ENCODE measurements around the gene MUC5AC.
"Not testable (repeated sequence)": the region's sequence is repeated elsewhere in the genome, so short reads cannot be mapped to it uniquely, and the experiment has no call there.

MUC5AC gene

GRCh38 chr11:1234771-1235305 lies 77.1 kb downstream of the MUC5AC start:
- DNase-seq (ENCODE audit: low read depth in 2 of 2) = no peak

- no peak for DNase-seq (ENCODE audit: low read depth in 2 of 2)
These were observed 77.7 kb downstream of the MUC5AC start for GRCh38 chr11:1235306-1235900.

- no peak for DNase-seq (ENCODE audit: low read depth in 2 of 2)
These were observed 78.2 kb downstream of the MUC5AC start for GRCh38 chr11:1235901-1236315.

- no peak for DNase-seq (ENCODE audit: low read depth in 2 of 2)
These were observed 78.8 kb downstream of the MUC5AC start for GRCh38 chr11:1236316-1237127.

- no peak for DNase-seq (ENCODE audit: low read depth in 2 of 2)
These were observed 79.4 kb downstream of the MUC5AC start for GRCh38 chr11:1237128-1237580.

GRCh38 chr11:1237851-1238250 lies 80.1 kb downstream of the MUC5AC start:
- DNase-seq (ENCODE audit: low read depth in 2 of 2) = no peak

GRCh38 chr11:1238767-1239595 lies 81.2 kb downstream of the MUC5AC start:
- DNase-seq (ENCODE audit: low read depth in 2 of 2) = no peak

GRCh38 chr11:1239596-1240205 lies 81.9 kb downstream of the MUC5AC start:
- no peak for DNase-seq (ENCODE audit: low read depth in 2 of 2)

GRCh38 chr11:1240771-1241170 lies 83.0 kb downstream of the MUC5AC start:
- DNase-seq (ENCODE audit: low read depth in 2 of 2) = no peak

GRCh38 chr11:1241706-1242105 lies 84.0 kb downstream of the MUC5AC start:
- DNase-seq (ENCODE audit: low read depth in 2 of 2) = no peak

- no peak for DNase-seq (ENCODE audit: low read depth in 2 of 2)
These were observed 84.5 kb downstream of the MUC5AC start for GRCh38 chr11:1242289-1242688.

- not testable (repeated sequence) for DNase-seq (ENCODE audit: low read depth in 2 of 2)
These were observed 85.0 kb downstream of the MUC5AC start for GRCh38 chr11:1242751-1243150.

- not testable (repeated sequence) for DNase-seq (ENCODE audit: low read depth in 2 of 2)
These were observed 85.8 kb downstream of the MUC5AC start for GRCh38 chr11:1243521-1243920.

- not testable (repeated sequence) for DNase-seq (ENCODE audit: low read depth in 2 of 2)
These were observed 86.8 kb downstream of the MUC5AC start for GRCh38 chr11:1244557-1244956.

GRCh38 chr11:1245717-1246116 lies 88.0 kb downstream of the MUC5AC start:
- not testable (repeated sequence) for DNase-seq (ENCODE audit: low read depth in 2 of 2)

GRCh38 chr11:1246301-1246700 lies 88.5 kb downstream of the MUC5AC start:
- DNase-seq (ENCODE audit: low read depth in 2 of 2) = not testable (repeated sequence)

- DNase-seq (ENCODE audit: low read depth in 2 of 2) = not testable (repeated sequence)
These were observed 89.3 kb downstream of the MUC5AC start for GRCh38 chr11:1247026-1247425.

- DNase-seq (ENCODE audit: low read depth in 2 of 2) = not testable (repeated sequence)
These were observed 91.2 kb downstream of the MUC5AC start for GRCh38 chr11:1248951-1249350.

- DNase-seq (ENCODE audit: low read depth in 2 of 2) = not testable (repeated sequence)
These were observed 92.7 kb downstream of the MUC5AC start for GRCh38 chr11:1250411-1250810.

All from activated CD8-positive, alpha-beta memory T cell treated with anti-CD3 and anti-CD28 coated beads for 4 hours (primary cell).